Type B pancreatic cell (in vitro differentiated cells): ENCODE data around the gene NCDN. TPM values are rescaled to one million over a fixed set of nuclear protein-coding genes. Genes with fewer than 3 reads are reported as not detected.
A peak's percentile ranks its signal among the peaks of the same experiment; 100 is the strongest.

ENCODE experiments used
- DNase-seq: peaks from one replicate; pipeline ENCODE4 v3.0.0; 2021; ENCODE audit warnings: mixed read lengths; ENCODE audit not compliant: unreplicated experiment; ENCODE audit errors: extremely low spot score
- H3K27ac Mint-ChIP-seq: 2 replicates; pipeline ENCODE4 v1.8.0; 2021; ENCODE audit warnings: mild to moderate bottlenecking, mixed read lengths
- H3K27me3 Mint-ChIP-seq: 2 replicates; pipeline ENCODE4 v1.8.0; 2021; ENCODE audit warnings: mixed read lengths
- H3K36me3 Mint-ChIP-seq: 2 replicates; pipeline ENCODE4 v1.8.0; 2021; ENCODE audit warnings: mixed read lengths
- H3K4me1 Mint-ChIP-seq: one replicate; pipeline ENCODE4 v1.8.0; 2021; ENCODE audit warnings: mixed read lengths; ENCODE audit not compliant: unreplicated experiment
- H3K4me3 Mint-ChIP-seq: 2 replicates; pipeline ENCODE4 v1.8.0; 2021; ENCODE audit warnings: mild to moderate bottlenecking, mixed read lengths
- H3K9me3 Mint-ChIP-seq: 2 replicates; pipeline ENCODE4 v1.8.0; 2021; ENCODE audit warnings: mixed read lengths
- CTCF ChIP-seq: fragments of 200-600 bp; sonication (generic); conservative IDR thresholded peaks from 2 replicates; pipeline ENCODE4 v1.5.0; 2021; ENCODE audit warnings: antibody characterized with exemption, mild to moderate bottlenecking
- total RNA-seq: library from RNA; stranded (reverse); gene quantifications from 2 replicates; pipeline ENCODE4 v1.2.1, GENCODE V29; 2021; ENCODE audit warnings: low replicate concordance

Gene NCDN
- total RNA-seq, 1 donor from 2014 or later, result 27.2 TPM

GRCh38 chr1:35539073-35539823, 18.4 kb upstream of the NCDN start:
- no peaks in the 10 kb centered on the region for H3K9me3 Mint-ChIP-seq
- DNase-seq, result no peak
- no peak overlapping the region for H3K27ac Mint-ChIP-seq
- H3K27me3 Mint-ChIP-seq, result no peaks in the 10 kb centered on the region
- H3K36me3 Mint-ChIP-seq, result peaks cover 15% of the 10 kb centered on the region
- TF ChIP-seq CTCF, result no peak
- H3K4me1 Mint-ChIP-seq, result peaks cover 34% of the 10 kb centered on the region
- H3K4me3 Mint-ChIP-seq, result peak overlapping the region; percentile 18

- Mint-ChIP-seq H3K27me3 (no peaks in the 10 kb centered on the region), H3K4me3 (no peak overlapping the region), H3K4me1 (peaks cover 34% of the 10 kb centered on the region), H3K36me3 (peaks cover 17% of the 10 kb centered on the region), H3K27ac (no peak overlapping the region), H3K9me3 (no peaks in the 10 kb centered on the region)
- no peak for TF ChIP-seq CTCF
- no peak for DNase-seq
Observed at GRCh38 chr1:35539824-35540261, 17.8 kb upstream of the NCDN start.

GRCh38 chr1:35544976-35545375, 12.6 kb upstream of the NCDN start:
- Mint-ChIP-seq H3K27ac (no peak overlapping the region), H3K4me1 (peaks cover 11% of the 10 kb centered on the region), H3K36me3 (peaks cover 38% of the 10 kb centered on the region), H3K27me3 (no peaks in the 10 kb centered on the region), H3K9me3 (no peaks in the 10 kb centered on the region), H3K4me3 (no peak overlapping the region)
- DNase-seq, result no peak
- TF ChIP-seq CTCF, result peak; percentile 68

GRCh38 chr1:35546614-35547013, 11.0 kb upstream of the NCDN start:
- peaks cover 6% of the 10 kb centered on the region for H3K4me1 Mint-ChIP-seq
- H3K27ac Mint-ChIP-seq, result no peak overlapping the region
- peaks cover 40% of the 10 kb centered on the region for H3K36me3 Mint-ChIP-seq
- no peaks in the 10 kb centered on the region for H3K9me3 Mint-ChIP-seq
- no peak overlapping the region for H3K4me3 Mint-ChIP-seq
- H3K27me3 Mint-ChIP-seq, result no peaks in the 10 kb centered on the region
- TF ChIP-seq CTCF, result no peak
- DNase-seq, result no peak

GRCh38 chr1:35553851-35554250, 3.7 kb upstream of the NCDN start:
- H3K9me3 Mint-ChIP-seq, result no peaks in the 10 kb centered on the region
- H3K27ac Mint-ChIP-seq, result no peak overlapping the region
- H3K27me3 Mint-ChIP-seq, result no peaks in the 10 kb centered on the region
- no peak for DNase-seq
- peaks cover 20% of the 10 kb centered on the region for H3K4me1 Mint-ChIP-seq
- H3K4me3 Mint-ChIP-seq, result no peak overlapping the region
- no peak for TF ChIP-seq CTCF
- H3K36me3 Mint-ChIP-seq, result peaks cover 11% of the 10 kb centered on the region
